GM23338 (cell line): Measurements from ENCODE around the gene MAN1C1. TPM values are rescaled to one million over a fixed set of nuclear protein-coding genes. Genes with fewer than 3 reads are reported as not detected.

Experiments used
- ATAC-seq: fragments of 200-7000 bp; cut with Tn5 transposase; 3 replicates; pipeline ENCODE4 v1.9.1; 2020
- DNase-seq: peaks from one replicate; pipeline ENCODE4 v3.0.0-alpha.2; 2015; ENCODE audit warnings: low spot score
- H2AFZ ChIP-seq: fragments of 200-600 bp; sonication (generic); 2 replicates; pipeline ENCODE4 v1.8.0; 2016; ENCODE audit warnings: antibody characterized with exemption, mild to moderate bottlenecking, moderate library complexity
- H3F3A ChIP-seq: fragments of 200-600 bp; sonication (generic); replicated peaks from 2 replicates; pipeline ENCODE4 v1.8.0; 2017; ENCODE audit warnings: antibody characterized with exemption, mixed run types, low read depth
- H3K27ac ChIP-seq: fragments of 200-600 bp; sonication (generic); 2 replicates; pipeline ENCODE4 v1.6.1; 2016; ENCODE audit warnings: low read depth
- H3K27me3 ChIP-seq: fragments of 200-600 bp; sonication (generic); 2 replicates; pipeline ENCODE4 v1.8.0; 2016; ENCODE audit warnings: mild to moderate bottlenecking, mixed run types, moderate library complexity; ENCODE audit not compliant: insufficient read depth
- H3K36me3 ChIP-seq: fragments of 200-600 bp; sonication (generic); 2 replicates; pipeline ENCODE4 v1.8.0; 2016; ENCODE audit warnings: mild to moderate bottlenecking; ENCODE audit not compliant: insufficient read depth
- H3K4me1 ChIP-seq: fragments of 200-600 bp; sonication (generic); 2 replicates; pipeline ENCODE4 v1.8.0; 2016; ENCODE audit warnings: mild to moderate bottlenecking, moderate library complexity; ENCODE audit not compliant: insufficient read depth
- H3K4me2 ChIP-seq: fragments of 200-600 bp; sonication (generic); 2 replicates; pipeline ENCODE4 v1.7.1; 2017; ENCODE audit warnings: mixed run types
- H3K4me3 ChIP-seq: fragments of 200-600 bp; sonication (generic); 2 replicates; pipeline ENCODE4 v1.6.1; 2016; ENCODE audit warnings: mixed run types
- H3K79me2 ChIP-seq: fragments of 200-600 bp; sonication (generic); replicated peaks from 2 replicates; pipeline ENCODE4 v1.8.0; 2017; ENCODE audit warnings: mild to moderate bottlenecking; ENCODE audit not compliant: insufficient read depth
- H3K9me2 ChIP-seq: fragments of 200-600 bp; sonication (generic); 2 replicates; pipeline ENCODE4 v1.8.0; 2017; ENCODE audit not compliant: insufficient read depth
- H4K20me1 ChIP-seq: fragments of 200-600 bp; sonication (generic); replicated peaks from 2 replicates; pipeline ENCODE4 v1.8.0; 2017; ENCODE audit warnings: mild to moderate bottlenecking; ENCODE audit not compliant: insufficient read depth
- H3K27ac Mint-ChIP-seq: 2 replicates; pipeline ENCODE4 v1.8.0; 2020; ENCODE audit warnings: inconsistent platforms, mild to moderate bottlenecking, moderate library complexity, mixed read lengths
- H3K27me3 Mint-ChIP-seq: 3 replicates; pipeline ENCODE4 v1.8.0; 2022; ENCODE audit warnings: low read depth, mild to moderate bottlenecking, moderate library complexity, mixed read lengths, inconsistent platforms; ENCODE audit not compliant: insufficient read depth, poor library complexity
- H3K36me3 Mint-ChIP-seq: 3 replicates; pipeline ENCODE4 v1.8.0; 2021; ENCODE audit warnings: low read depth, mild to moderate bottlenecking, inconsistent platforms, moderate library complexity, mixed read lengths
- H3K4me1 Mint-ChIP-seq: 3 replicates; pipeline ENCODE4 v1.8.0; 2020; ENCODE audit warnings: mild to moderate bottlenecking, inconsistent platforms, mixed read lengths
- H3K4me3 Mint-ChIP-seq: 3 replicates; pipeline ENCODE4 v1.8.0; 2021; ENCODE audit warnings: moderate library complexity, mild to moderate bottlenecking, inconsistent platforms, mixed read lengths
- H3K9me3 Mint-ChIP-seq: 3 replicates; pipeline ENCODE4 v1.8.0; 2020; ENCODE audit warnings: moderate library complexity, mild to moderate bottlenecking, inconsistent platforms, mixed read lengths
- CREB1 ChIP-seq: fragments of 250-450 bp; sonication (Bioruptor Pico); IDR thresholded peaks from 2 replicates; pipeline ENCODE4 v1.5.0; 2020; ENCODE audit warnings: low read depth, mild to moderate bottlenecking, moderate library complexity
- NANOG ChIP-seq: IDR thresholded peaks from 2 replicates; pipeline ENCODE4 v1.6.1; 2016; ENCODE audit warnings: antibody characterized with exemption, borderline replicate concordance
- POLR2AphosphoS5 ChIP-seq: IDR thresholded peaks from 2 replicates; pipeline ENCODE4 v1.6.1; 2016; ENCODE audit warnings: antibody characterized with exemption, low read depth
- STAT1 ChIP-seq: IDR thresholded peaks from one replicate; pipeline ENCODE4 v1.6.1; 2016; ENCODE audit warnings: antibody characterized with exemption; ENCODE audit not compliant: unreplicated experiment
- ZNF114 ChIP-seq: fragments of 250-450 bp; sonication (Bioruptor Pico); IDR thresholded peaks from 2 replicates; pipeline ENCODE4 v1.5.0; 2020; ENCODE audit warnings: mild to moderate bottlenecking, moderate library complexity
- ZNF331 ChIP-seq: fragments of 250-450 bp; sonication (Bioruptor Pico); IDR thresholded peaks from 2 replicates; pipeline ENCODE4 v1.5.0; 2020; ENCODE audit warnings: low read depth, mild to moderate bottlenecking, moderate library complexity
- polyA plus RNA-seq: library from polyadenylated mRNA; unstranded; fragments of >200 nt; fragmentation: Nextera tagmentation; extraction: Ambion mirVana; gene quantifications from 2 replicates; pipeline ENCODE4 v1.2.1, GENCODE V29; 2016
- total RNA-seq: library from RNA; depleted of rRNA; stranded (reverse); fragments of >200 nt; shearing (Covaris generic); gene quantifications from 2 replicates; pipeline ENCODE4 v1.2.3, GENCODE V29; 2014
- TF ChIP-seq, protein P1 (sequence below): IDR thresholded peaks from one replicate; pipeline ENCODE4 v1.6.1; 2018; ENCODE audit warnings: antibody characterized with exemption; ENCODE audit not compliant: unreplicated experiment
- TF ChIP-seq, protein P2 (sequence below), 2 experiments: fragments of 200-600 bp in 1 of 2; sonication (generic) in 1 of 2; conservative IDR thresholded peaks; 2 replicates each; pipeline versions ENCODE4 v1.5.1 to v1.6.1; 2016 to 2017; ENCODE audit warnings: antibody characterized with exemption in 2 of 2, low read depth in 2 of 2, mild to moderate bottlenecking in 2 of 2, moderate library complexity in 1 of 2
- TF ChIP-seq, protein P3 (sequence below): fragments of 250-450 bp; sonication (Bioruptor Pico); IDR thresholded peaks from 2 replicates; pipeline ENCODE4 v1.5.0; 2020; ENCODE audit warnings: mild to moderate bottlenecking, moderate library complexity

The MAN1C1 gene
- total and polyA plus RNA-seq, 2 experiments from 2014 or later = 5.4 to 13.6 TPM

DNA sequence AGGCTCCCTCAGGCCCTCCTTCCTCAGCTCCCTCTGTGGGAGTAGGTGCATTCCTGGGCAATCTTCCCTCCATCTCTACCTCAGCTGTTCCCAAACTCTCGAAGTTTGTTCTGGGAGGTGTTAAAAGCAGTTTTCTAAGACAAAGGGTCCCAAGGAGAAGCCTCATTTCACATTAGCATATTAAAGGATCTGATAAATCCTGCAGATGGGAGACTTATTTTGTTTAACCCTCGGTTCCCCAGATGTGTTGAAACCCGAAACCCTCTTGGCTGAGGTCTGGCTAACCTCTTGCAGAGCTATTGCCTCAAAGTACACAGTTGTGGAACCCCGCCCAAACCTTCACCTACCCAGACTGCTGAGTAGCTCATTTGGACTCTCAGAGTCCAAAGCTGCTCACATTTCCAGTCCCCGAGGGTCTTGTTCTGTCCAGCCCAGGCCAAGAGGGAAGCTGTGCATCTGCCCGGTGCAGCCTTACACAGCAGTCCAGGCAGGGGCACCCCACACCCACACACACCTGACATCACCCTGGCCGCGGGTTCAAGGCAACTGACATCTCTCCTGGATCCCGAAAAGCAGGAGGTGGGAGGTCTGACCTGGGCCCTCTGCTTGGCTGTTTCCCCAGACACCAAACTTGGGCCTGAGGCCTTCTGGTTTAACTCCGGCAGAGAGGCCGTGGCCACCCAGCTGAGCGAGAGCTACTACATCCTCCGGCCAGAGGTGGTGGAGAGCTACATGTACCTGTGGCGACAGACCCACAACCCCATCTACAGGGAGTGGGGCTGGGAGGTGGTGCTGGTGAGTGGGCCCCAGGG, 163.9 kb downstream of the MAN1C1 start:
- no peaks in the 10 kb centered on the region for H3K79me2 ChIP-seq
- no peak overlapping the region for H3K27ac ChIP-seq
- DNase-seq (peak; percentile 77), ATAC-seq (peak; percentile 75)
- no peaks in the 10 kb centered on the region for H3K36me3 ChIP-seq
- peaks cover 7% of the 10 kb centered on the region for H3F3A ChIP-seq
- no peak overlapping the region for H3K4me3 ChIP-seq
- Mint-ChIP-seq H3K4me3 (peak overlapping the region; percentile 35; the same call in 1 of the 3 replicates), H3K27me3 (peaks cover 18% of the 10 kb centered on the region), H3K27ac (peak overlapping the region; percentile 40; the same call in 1 of the 2 replicates), H3K4me1 (peaks cover 52% of the 10 kb centered on the region), H3K36me3 (no peaks in the 10 kb centered on the region), H3K9me3 (no peaks in the 10 kb centered on the region)
- H3K27me3 ChIP-seq = no peaks in the 10 kb centered on the region
- no peak overlapping the region for H2AFZ ChIP-seq
- H3K9me2 ChIP-seq = no peaks in the 10 kb centered on the region
- TF ChIP-seq, protein P1, sequence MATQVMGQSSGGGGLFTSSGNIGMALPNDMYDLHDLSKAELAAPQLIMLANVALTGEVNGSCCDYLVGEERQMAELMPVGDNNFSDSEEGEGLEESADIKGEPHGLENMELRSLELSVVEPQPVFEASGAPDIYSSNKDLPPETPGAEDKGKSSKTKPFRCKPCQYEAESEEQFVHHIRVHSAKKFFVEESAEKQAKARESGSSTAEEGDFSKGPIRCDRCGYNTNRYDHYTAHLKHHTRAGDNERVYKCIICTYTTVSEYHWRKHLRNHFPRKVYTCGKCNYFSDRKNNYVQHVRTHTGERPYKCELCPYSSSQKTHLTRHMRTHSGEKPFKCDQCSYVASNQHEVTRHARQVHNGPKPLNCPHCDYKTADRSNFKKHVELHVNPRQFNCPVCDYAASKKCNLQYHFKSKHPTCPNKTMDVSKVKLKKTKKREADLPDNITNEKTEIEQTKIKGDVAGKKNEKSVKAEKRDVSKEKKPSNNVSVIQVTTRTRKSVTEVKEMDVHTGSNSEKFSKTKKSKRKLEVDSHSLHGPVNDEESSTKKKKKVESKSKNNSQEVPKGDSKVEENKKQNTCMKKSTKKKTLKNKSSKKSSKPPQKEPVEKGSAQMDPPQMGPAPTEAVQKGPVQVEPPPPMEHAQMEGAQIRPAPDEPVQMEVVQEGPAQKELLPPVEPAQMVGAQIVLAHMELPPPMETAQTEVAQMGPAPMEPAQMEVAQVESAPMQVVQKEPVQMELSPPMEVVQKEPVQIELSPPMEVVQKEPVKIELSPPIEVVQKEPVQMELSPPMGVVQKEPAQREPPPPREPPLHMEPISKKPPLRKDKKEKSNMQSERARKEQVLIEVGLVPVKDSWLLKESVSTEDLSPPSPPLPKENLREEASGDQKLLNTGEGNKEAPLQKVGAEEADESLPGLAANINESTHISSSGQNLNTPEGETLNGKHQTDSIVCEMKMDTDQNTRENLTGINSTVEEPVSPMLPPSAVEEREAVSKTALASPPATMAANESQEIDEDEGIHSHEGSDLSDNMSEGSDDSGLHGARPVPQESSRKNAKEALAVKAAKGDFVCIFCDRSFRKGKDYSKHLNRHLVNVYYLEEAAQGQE = no peak
- TF ChIP-seq POLR2AphosphoS5 (no peak), NANOG (no peak), ZNF114 (CRISPR knock-in tag) (no peak), CREB1 (no peak), STAT1 (no peak), ZNF331 (CRISPR knock-in tag) (no peak)
- TF ChIP-seq, protein P2, sequence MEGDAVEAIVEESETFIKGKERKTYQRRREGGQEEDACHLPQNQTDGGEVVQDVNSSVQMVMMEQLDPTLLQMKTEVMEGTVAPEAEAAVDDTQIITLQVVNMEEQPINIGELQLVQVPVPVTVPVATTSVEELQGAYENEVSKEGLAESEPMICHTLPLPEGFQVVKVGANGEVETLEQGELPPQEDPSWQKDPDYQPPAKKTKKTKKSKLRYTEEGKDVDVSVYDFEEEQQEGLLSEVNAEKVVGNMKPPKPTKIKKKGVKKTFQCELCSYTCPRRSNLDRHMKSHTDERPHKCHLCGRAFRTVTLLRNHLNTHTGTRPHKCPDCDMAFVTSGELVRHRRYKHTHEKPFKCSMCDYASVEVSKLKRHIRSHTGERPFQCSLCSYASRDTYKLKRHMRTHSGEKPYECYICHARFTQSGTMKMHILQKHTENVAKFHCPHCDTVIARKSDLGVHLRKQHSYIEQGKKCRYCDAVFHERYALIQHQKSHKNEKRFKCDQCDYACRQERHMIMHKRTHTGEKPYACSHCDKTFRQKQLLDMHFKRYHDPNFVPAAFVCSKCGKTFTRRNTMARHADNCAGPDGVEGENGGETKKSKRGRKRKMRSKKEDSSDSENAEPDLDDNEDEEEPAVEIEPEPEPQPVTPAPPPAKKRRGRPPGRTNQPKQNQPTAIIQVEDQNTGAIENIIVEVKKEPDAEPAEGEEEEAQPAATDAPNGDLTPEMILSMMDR (conservative IDR thresholded peaks at IDR 0.05; ENCODE audit: low read depth in 2 of 2) = no peak
- TF ChIP-seq, protein P3, sequence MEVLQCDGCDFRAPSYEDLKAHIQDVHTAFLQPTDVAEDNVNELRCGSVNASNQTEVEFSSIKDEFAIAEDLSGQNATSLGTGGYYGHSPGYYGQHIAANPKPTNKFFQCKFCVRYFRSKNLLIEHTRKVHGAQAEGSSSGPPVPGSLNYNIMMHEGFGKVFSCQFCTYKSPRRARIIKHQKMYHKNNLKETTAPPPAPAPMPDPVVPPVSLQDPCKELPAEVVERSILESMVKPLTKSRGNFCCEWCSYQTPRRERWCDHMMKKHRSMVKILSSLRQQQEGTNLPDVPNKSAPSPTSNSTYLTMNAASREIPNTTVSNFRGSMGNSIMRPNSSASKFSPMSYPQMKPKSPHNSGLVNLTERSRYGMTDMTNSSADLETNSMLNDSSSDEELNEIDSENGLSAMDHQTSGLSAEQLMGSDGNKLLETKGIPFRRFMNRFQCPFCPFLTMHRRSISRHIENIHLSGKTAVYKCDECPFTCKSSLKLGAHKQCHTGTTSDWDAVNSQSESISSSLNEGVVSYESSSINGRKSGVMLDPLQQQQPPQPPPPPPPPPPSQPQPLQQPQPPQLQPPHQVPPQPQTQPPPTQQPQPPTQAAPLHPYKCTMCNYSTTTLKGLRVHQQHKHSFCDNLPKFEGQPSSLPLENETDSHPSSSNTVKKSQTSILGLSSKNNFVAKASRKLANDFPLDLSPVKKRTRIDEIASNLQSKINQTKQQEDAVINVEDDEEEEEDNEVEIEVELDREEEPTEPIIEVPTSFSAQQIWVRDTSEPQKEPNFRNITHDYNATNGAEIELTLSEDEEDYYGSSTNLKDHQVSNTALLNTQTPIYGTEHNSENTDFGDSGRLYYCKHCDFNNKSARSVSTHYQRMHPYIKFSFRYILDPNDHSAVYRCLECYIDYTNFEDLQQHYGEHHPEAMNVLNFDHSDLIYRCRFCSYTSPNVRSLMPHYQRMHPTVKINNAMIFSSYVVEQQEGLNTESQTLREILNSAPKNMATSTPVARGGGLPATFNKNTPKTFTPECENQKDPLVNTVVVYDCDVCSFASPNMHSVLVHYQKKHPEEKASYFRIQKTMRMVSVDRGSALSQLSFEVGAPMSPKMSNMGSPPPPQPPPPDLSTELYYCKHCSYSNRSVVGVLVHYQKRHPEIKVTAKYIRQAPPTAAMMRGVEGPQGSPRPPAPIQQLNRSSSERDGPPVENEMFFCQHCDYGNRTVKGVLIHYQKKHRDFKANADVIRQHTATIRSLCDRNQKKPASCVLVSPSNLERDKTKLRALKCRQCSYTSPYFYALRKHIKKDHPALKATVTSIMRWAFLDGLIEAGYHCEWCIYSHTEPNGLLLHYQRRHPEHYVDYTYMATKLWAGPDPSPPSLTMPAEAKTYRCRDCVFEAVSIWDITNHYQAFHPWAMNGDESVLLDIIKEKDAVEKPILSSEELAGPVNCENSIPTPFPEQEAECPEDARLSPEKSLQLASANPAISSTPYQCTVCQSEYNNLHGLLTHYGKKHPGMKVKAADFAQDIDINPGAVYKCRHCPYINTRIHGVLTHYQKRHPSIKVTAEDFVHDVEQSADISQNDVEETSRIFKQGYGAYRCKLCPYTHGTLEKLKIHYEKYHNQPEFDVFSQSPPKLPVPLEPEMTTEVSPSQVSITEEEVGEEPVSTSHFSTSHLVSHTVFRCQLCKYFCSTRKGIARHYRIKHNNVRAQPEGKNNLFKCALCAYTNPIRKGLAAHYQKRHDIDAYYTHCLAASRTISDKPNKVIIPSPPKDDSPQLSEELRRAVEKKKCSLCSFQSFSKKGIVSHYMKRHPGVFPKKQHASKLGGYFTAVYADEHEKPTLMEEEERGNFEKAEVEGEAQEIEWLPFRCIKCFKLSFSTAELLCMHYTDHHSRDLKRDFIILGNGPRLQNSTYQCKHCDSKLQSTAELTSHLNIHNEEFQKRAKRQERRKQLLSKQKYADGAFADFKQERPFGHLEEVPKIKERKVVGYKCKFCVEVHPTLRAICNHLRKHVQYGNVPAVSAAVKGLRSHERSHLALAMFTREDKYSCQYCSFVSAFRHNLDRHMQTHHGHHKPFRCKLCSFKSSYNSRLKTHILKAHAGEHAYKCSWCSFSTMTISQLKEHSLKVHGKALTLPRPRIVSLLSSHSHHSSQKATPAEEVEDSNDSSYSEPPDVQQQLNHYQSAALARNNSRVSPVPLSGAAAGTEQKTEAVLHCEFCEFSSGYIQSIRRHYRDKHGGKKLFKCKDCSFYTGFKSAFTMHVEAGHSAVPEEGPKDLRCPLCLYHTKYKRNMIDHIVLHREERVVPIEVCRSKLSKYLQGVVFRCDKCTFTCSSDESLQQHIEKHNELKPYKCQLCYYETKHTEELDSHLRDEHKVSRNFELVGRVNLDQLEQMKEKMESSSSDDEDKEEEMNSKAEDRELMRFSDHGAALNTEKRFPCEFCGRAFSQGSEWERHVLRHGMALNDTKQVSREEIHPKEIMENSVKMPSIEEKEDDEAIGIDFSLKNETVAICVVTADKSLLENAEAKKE (CRISPR knock-in tag) = no peak
- H3K4me1 ChIP-seq = peaks cover 19% of the 10 kb centered on the region
- H4K20me1 ChIP-seq = no peaks in the 10 kb centered on the region
- peak overlapping the region; percentile 56 for H3K4me2 ChIP-seq
